Measurements from ENCODE around the gene ARID5B.

- TF ChIP-seq CTCF (conservative IDR thresholded peaks at IDR 0.05; ENCODE audit: low read length) (no peak), EZH2phosphoT487 (IDR thresholded peaks at IDR 0.05; ENCODE audit: borderline replicate concordance) (no peak)
Observed at GRCh38 chr10:62037166-62037831, 135.8 kb downstream of the ARID5B start.
